Fibroblast of the aortic adventitia (primary cell): ENCODE data around the gene FOXS1. TPM values are rescaled to one million over a fixed set of nuclear protein-coding genes. Genes with fewer than 3 reads are reported as not detected.

Experiments
- DNase-seq: peaks from one replicate; pipeline ENCODE4 v3.0.0-alpha.2; 2010; ENCODE audit warnings: low read depth
- H3K4me3 ChIP-seq: 2 replicates; pipeline ENCODE4 v1.5.1; 2011; ENCODE audit warnings: low read depth, mild to moderate bottlenecking, control low read depth, low read length, moderate library complexity
- CTCF ChIP-seq: IDR thresholded peaks from 2 replicates; pipeline ENCODE4 v1.5.1; 2011; ENCODE audit warnings: mild to moderate bottlenecking, low read length, control low read depth, inconsistent platforms; ENCODE audit not compliant: insufficient read depth
- total RNA-seq: library from RNA; depleted of rRNA; stranded (reverse); fragments of >200 nt; gene quantifications from 2 replicates; pipeline ENCODE4 v1.2.3, GENCODE V29; 2012; ENCODE audit warnings: low replicate concordance

FOXS1 gene
- total RNA-seq: 2.3 TPM in 1 of 2 replicates, not detected in the other

DNA sequence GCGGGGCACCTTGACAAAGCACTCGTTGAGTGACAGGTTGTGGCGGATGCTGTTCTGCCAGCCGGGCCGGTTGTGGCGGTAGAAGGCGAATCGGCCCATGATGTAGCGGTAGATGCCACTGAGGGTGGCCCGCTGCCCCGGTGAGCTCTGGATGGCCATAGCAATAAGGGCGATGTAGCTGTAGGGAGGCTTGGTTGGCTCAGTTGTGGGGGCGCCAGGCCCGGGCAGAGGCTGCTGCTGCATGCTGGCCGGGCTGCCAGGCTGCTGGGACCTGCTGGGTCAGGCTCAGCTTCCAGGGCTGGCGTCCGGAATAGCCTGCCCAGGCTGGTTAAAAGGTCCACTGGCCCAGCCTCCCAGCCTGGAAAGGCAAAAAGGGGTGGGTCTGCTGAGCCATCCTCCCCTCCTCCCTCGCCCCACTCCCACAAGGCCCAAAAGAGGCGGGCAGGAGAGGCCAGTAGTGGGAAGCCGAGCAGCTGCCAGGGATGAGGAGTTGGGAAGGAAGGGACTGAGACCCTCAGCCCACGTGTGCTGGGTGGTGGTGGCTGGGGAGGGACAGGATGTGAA lies at the start of gene FOXS1:
Gene FOXS1, minus strand, starts transcription at position 305 of the 564 bp plus-strand sequence. Its CDS starts 62 bp downstream, at position 243.
- TF ChIP-seq CTCF: no peak
- DNase-seq: no peak

GRCh38 chr20:31890646-31891045 lies 45.2 kb upstream of the FOXS1 start:
- H3K4me3 ChIP-seq: no peak overlapping the region
- no peak for DNase-seq
- no peak for TF ChIP-seq CTCF

More for the DNA sequence above, at the start of gene FOXS1:
- no peak within 1 kb of the TSS for H3K4me3 ChIP-seq

DNA sequence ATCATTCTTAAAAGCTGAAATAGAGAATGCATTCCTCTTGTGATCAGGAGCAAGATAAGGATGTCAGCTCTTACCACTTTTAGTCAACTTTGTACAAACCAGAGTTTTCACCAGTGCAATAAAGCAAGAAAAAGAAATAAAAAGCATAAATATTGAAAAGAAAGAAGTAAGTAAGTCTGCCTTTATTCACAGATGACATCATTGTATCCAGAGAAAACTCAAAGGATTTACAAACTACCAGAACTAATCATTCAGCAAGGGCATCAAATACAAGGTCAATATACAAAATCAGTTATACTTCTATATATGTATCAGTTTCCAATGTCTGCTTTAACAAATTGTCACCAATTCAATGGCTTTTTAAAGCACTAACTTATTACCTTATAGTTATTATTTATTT lies 38.4 kb upstream of the FOXS1 start:
- TF ChIP-seq CTCF: no peak
- no peak overlapping the region for H3K4me3 ChIP-seq
- DNase-seq: no peak

- DNase-seq: no peak
- no peak for TF ChIP-seq CTCF
- no peak overlapping the region for H3K4me3 ChIP-seq
These were observed 36.5 kb upstream of the FOXS1 start for GRCh38 chr20:31881945-31882344.

DNA sequence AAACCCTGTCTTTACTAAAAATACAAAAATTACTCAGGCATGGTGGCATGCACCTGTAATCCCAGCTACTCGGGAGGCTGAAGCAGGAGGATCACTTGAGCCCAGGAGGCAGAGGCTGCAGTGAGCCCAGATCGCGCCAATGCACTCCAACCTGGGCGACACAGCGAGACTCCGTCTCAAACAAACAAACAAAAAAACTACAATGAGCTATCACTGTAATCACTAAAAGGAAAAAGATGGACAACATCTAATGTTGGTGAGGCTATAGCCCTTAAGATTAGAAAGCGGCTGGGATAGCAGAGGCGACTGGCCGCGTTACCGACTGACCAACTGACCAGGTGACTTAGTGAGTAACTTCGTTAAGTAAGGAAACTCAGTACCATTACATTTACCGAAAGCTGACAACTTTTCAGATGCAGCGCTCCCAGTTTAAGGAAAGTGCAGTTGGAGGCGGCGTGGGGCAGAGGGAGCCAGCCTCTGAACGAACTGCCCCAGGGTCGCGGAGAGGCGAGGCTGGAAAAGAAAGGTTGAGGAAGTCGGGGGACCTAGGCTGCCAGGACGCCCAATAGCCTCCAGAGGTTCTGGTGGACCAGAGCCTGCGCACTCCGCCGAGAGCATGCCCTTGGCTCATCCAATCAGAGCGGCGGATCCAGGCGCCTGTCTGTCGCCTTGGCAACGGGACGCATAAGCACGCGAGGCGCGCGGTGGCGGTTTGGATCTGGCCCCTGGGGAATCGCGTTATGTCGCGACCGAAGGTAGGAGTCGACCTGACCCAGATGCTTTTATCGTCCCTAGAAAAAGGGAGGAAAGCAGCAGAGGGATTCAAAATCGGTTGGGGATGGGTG lies 34.0 kb upstream of the FOXS1 start:
- TF ChIP-seq CTCF: peak; percentile 9

DNA sequence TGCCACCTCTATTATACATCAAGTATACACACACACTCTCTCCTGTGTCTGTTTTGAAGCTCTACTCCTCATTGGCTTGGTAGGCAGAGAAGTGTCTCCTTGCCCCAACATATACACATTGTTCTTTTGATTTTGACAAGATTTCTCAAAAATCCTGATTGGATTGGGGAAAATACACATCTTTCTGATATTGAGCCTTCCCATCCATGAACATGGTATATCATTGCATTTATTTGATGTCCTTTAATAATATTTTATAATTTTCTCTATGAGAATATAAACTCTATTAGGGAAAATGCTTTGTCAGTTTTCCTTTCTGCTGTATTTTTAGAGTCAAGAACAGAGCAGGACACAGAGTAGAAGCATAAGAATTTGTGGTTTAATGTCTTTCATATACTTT lies 32.3 kb upstream of the FOXS1 start:
- DNase-seq: no peak
- TF ChIP-seq CTCF: no peak
- H3K4me3 ChIP-seq: no peak overlapping the region

More for the DNA sequence above, 34.0 kb upstream of the FOXS1 start:
- H3K4me3 ChIP-seq: peak overlapping the region; percentile 79
- peak; percentile 92 for DNase-seq
